ENCODE results near the gene PRSS23.
"Not testable (repeated sequence)": the region's sequence is repeated elsewhere in the genome, so short reads cannot be mapped to it uniquely, and the experiment has no call there.

Gene PRSS23, protein sequence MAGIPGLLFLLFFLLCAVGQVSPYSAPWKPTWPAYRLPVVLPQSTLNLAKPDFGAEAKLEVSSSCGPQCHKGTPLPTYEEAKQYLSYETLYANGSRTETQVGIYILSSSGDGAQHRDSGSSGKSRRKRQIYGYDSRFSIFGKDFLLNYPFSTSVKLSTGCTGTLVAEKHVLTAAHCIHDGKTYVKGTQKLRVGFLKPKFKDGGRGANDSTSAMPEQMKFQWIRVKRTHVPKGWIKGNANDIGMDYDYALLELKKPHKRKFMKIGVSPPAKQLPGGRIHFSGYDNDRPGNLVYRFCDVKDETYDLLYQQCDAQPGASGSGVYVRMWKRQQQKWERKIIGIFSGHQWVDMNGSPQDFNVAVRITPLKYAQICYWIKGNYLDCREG

GRCh38 chr11:86800076-86800959, at the start of gene PRSS23:
TSS of gene PRSS23 (plus strand) at chr11:86800542. CDS start at chr11:86807644, 7,102 bp downstream.
- peak in 1 of 2 experiments; percentile 36 for DNase-seq

- no peak for DNase-seq
Measured at GRCh38 chr11:86753459-86753858, 46.9 kb upstream of the PRSS23 start.

DNA sequence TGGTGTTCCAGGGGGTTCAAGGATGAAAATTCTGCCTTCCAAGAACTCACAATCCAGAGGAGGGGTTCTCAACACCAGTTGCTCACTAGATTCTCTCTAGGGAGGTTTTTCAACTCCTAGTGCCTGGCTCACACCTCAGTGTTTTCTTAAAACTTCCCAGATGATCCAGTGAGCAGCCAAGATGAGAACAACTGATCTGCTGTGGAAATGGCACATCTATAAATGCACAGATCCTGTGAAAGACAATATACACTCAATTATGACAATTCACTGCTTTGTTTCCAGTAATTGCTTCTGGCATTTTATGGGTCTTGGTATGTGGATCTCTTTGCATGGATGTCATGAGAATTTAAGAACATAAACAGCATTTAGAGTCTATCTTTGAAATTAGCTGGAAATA, 45.2 kb upstream of the PRSS23 start:
- DNase-seq = no peak

DNA sequence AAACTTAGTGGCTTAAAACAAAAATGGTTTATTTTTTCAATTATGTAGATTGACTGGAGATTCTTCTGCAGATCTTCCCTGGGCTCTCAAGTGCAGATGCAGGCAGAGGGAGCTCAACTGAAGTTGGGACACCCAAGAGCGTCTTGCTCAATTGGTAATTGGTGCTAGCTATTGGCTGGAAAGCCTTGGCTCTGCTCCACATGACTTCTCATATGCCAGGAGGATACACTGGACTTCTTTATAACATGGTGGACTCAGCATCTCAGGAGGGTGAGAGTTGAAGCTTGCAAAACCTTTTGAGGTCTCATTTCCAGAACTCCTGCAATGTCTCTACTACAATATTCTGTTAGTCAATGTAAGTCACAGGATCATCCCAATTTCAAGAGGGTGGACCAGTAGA, 42.2 kb upstream of the PRSS23 start:
- DNase-seq = no peak

DNA sequence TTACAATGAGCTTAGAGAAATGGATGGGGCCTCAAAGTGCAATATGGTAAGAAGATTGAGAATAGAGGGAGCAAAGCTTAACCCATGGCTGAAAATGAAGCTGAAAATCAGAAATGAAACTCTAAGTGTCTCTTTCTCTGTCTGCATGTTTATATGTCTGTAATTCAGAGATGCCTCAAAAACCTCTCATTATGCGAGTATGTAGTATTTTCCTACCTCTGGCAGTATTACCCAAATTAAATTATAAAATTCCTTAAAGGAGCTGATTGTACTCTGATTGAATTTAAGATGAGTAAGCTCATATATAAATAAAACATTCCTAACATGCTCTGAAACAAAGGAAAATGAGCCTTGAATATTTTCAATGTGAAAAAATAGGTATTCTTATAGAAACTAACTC, 39.8 kb upstream of the PRSS23 start:
- DNase-seq = no peak

DNA sequence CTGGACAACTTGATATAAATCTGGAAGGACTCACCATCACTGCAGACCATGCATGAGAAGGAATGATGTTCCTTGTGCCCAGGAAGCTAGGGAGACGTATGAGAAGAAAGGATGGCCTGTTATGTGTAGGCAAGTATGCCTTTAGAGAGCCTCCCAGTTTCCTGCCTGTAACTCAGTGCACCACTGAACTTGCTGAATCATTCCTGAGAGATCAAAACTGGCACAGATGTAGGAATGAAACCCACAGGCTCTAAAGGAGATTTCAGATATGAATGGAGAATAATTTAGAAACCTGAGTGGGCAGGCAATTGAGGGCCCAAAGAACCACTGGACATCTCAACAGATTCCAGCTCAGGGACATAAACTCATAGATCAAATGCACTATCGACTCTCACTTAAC, 38.4 kb upstream of the PRSS23 start:
- no peak for DNase-seq

GRCh38 chr11:86765203-86765602, 35.1 kb upstream of the PRSS23 start:
- no peak for DNase-seq

- DNase-seq = no peak
Measured at GRCh38 chr11:86765878-86766277, 34.5 kb upstream of the PRSS23 start.

GRCh38 chr11:86769219-86769618, 31.1 kb upstream of the PRSS23 start:
- no peak for DNase-seq

DNA sequence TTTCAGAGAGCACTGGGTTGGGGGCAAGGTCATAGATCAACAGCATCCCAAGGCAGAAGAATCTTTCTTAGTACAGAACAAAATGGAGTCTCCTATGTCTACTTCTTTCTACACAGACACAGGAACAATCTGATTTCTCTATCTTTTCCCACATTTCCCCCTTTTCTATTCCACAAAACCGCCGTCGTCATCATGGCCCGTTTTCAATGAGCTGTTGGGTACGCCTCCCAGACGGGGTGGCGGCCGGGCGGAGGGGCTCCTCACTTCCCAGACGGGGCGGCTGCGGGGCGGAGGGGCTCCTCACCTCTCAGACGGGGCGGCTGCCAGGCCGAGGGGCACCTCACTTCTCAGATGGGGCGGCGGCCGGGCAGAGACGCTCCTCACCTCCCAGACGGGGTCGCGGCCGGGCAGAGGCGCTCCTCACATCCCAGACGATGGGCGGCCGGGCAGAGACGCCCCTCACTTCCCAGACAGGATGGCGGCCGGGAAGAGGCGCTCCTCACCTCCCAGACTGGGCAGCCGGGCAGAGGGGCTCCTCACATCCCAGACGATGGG, 29.8 kb upstream of the PRSS23 start:
- DNase-seq = not testable (repeated sequence)

DNA sequence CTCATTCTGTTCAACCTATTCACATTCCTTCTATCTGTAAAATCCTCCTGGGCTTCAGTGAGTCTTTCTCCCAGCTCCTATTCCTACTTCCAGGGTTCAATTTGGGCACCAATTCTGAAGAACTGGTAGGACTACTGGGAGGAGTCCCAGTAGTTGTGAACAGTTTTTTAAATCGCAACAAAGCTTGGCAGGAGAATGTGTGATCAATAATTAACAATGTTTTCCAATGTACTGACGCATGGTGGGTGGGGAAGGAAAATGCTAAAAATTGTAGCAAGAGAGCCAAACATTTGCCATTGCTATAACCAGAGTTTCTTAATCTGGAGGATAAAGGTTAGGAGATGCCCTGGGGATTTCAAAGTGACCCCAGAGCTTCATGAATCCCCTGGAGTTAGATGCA, 27.3 kb upstream of the PRSS23 start:
- DNase-seq = no peak

DNA sequence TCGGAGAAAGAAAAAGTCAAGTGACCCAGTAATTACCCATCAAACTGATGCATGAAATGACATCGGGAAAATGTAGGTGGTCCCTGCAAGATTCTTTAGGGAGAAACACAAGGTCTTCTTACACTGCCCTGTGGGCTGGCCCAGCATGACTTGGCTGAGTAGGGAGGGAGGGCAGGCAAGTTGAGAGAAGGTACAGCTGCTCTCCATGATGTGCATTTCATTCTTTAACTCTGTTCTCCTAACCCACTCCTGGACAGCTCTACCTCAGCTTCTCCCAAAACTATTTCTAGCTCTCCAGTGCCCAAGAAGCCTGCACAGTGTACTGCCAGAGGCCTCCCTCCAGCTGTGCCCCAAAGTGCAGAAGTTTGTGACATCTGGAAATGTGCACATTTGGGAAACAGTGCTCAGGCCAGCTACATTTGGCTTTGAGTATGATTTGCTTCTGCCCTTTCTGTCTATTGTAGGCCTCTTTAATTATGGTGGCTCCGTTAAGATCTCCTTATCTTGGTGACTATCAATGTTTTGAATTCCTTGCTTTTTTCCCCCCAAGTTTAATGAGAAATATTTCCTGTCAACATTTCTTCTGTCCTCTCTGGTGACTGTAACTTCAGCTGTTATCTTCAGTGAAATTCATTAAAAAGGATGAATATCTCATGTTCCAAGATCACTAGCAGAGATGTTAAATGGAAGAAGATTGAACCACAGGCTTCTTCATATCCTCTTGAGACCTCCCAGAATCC, 26.7 kb upstream of the PRSS23 start:
- DNase-seq = no peak

- no peak for DNase-seq
Measured at GRCh38 chr11:86774417-86774816, 25.9 kb upstream of the PRSS23 start.

DNA sequence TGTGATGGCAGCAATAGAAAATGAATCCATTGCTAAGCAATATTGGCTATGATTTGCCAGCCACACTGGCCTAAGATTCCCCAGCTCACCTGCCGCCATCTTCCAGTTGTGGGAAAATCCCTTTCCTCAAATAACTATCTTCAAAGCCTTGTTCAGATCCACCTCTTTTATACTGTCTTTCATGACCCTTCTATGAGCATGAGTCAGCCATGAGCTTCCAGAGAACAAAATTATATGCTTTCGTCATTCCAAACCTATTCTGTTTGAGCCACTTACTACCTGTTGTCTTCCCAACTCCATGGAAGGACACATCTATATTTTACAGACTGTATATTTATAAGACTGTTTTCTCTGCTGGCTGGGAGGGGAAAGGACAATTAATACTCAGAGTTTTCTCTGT, 25.0 kb upstream of the PRSS23 start:
- DNase-seq = no peak

DNA sequence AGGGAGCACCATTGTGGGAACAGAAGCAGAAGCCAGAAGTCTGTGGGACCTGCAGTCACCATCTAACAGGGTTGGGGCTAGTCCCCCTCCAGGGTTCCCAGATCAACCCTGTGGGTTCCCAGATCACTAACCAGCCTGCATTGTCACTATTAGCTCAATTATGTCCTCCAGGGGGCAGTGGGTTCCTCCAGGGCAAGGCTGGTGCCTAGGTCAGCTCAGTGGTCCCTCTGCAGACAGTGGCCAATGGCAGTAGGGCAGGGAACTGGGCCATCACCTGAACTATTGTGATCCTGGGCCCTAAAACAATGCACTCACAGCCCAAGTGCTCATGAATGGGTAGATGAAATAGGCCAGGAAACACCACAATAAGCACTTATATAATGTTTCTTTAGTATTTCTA, 18.8 kb upstream of the PRSS23 start:
- DNase-seq = no peak

DNA sequence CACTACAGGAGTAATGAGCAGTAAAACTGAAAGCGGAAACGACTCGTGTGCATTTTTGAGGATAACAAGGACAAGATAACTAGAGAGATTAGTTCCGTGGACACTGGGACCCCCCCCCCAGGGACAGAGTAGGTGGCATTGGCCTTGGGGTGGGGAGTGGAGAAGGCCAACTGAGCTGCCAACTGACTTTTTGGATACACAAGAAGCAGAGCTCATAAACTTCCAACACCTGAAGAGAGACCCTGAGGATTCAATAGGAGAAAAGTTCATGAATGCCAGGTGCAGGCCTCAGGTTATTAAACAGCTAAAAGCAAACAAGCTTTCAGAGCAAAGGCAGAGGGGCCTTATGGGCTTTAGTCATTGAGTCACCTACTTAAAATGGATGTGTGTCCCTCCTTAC, 17.6 kb upstream of the PRSS23 start:
- no peak for DNase-seq

- DNase-seq = no peak
Measured at GRCh38 chr11:86783661-86784060, 16.7 kb upstream of the PRSS23 start.

- DNase-seq = no peak
Measured at GRCh38 chr11:86784241-86784681, 16.1 kb upstream of the PRSS23 start.

- DNase-seq = no peak
Measured at GRCh38 chr11:86785576-86785975, 14.8 kb upstream of the PRSS23 start.

DNA sequence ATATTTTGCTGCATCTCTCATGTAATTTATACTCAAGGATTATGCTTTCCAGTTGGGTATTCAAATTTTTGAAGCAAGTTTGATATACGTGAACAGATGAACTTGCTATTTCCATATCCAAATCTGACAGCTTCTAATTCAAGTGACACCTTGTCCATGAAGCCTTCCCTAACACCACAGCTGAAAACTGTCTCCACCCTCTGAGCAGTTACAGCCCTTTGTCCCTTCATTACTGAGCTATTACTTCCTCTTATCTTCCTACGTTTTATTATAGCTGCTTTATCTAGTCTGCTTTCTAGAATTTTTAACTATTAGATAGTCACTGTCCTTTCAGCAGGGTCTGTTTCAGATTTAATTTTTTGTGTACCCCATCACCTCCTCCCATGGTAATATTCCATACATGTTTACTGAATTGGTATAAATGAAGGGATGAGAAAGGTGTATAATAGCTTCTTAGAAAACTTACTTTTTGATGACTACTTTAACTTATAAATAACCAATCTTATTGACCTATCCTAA, 13.3 kb upstream of the PRSS23 start:
- no peak for DNase-seq

GRCh38 chr11:86787656-86788055, 12.7 kb upstream of the PRSS23 start:
- no peak for DNase-seq

DNA sequence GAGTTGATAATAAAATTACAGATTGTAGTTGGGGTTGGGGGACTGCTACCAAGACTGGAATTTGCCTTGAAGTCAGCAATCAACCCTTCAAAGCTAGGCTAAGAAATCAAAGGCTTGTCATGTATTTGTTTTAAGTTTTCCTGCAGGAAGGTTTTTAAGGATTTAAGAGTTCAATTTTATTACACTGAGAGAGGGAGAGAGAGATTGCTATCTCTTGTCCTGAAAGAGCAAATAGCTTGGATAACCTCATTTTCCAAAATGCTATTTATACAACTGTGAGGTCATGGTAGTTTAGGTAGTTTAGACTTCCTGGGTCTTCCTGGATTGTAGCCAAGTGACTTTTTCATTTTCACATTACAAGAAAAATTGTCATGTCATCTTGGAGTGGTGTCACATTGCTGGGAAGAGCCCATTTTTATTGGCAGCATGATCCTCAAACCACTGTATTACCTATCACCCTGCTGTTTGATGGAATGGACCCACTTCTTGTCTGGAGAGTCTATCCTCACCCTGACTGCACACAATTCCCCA, 10.1 kb upstream of the PRSS23 start:
- DNase-seq = no peak

Data from stimulated activated CD4-positive, alpha-beta T cell treated with anti-CD3 and anti-CD28 coated beads, Interleukin-4, amount 100 ng/mL, for 4 hours (primary cell).